Activated CD4-positive, alpha-beta T cell treated with anti-CD3 and anti-CD28 coated beads, Interleukin-2, amount 50 U/mL, for 4 hours (primary cell): ENCODE results near the gene MYMX.

Experiments
- DNase-seq, 2 experiments: peaks; one replicate each; pipeline ENCODE4 v3.0.0-alpha.2; 2020

MYMX gene

DNA sequence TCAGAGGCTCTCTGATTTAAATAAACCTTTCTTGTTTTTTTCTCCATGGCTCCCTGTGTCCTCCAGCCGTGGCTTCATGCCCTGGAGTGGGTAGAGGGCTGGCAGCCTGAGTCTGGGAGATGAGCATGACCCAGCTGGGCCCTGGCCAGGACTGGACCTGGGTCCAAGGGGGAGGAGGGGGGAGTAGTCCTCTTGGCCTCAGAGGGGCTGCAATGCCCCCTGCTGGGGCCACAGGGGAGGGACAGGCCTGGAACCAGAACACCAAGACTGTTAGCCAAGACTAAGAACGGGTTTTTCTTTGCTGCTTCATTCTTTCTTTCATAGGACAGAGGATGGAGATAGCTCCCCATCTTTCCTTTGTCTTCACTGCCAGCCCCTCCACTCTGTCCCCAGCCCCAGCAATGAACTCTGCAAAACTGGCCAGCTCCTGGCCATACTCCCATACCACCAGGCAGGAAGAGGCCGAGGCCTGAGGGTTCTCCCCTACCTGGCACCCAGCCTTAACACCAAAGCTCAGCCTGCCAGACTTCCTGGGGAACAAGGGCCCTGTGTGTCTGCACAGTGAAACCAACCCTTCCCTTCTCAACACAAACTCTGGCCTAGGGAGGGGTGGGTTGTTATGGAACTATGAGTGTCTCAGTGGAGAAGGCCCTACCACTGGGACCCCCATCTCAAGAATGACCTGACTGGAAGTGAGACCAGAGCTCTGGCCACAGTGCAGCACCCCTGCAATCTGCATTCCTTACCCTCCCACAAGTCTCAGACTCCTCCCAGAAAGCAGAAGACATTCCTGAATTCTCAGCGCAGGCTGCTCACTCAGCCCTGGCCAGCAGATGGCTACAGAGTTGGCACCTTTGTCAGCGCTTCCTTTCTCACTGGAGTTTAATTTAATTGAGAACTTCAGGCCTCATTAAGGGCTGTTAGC, 17.6 kb downstream of the MYMX start:
- no peak for DNase-seq

DNA sequence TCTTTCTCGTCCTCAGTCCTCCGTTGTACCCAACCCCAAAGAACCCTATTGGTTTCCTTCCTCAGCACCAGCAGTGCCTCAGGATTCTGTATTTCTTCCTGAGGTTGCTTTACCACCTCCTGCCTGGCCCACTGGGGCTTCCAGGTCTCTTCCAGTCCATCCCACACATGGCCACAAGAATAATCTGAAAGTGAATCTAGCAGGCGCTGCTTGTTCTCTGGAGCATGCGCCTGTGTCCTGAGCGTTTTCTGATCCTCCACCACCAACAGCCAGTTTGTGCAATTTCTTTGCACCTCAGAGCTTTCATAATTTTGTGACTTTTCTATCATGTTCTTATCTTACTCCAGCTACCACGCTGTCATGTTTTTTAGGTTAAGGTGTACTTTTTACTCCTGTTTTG, 18.5 kb downstream of the MYMX start:
- DNase-seq, result no peak

DNA sequence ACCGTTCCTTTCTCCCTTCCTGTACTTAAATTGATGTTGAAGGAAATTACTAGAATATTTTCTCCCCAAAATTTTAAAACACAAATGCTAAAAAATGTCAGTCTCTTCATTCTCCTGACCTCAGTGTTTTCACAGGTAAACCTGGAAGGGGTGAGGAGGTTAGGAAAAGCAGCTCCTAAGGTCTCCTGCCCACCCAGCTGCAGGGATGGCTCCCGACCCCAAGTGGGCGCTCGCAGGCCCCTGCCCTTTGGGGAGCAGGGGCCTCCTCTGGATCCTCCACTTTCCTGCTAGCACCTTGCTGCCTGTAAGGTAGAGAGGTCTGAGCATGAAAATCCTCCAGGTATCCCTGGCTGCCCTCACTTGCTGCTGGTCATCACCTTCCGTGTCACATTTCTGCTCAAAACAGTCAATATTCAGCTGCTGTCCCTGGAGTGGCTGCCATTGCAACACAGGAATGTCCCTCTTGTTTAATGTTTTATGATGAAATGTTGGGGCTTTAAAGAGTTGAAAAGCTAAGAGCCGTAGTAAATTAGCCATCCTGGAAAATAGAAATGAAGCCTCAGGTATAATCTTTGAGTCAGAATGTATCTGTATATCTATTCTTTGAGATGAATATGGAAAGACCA, 19.3 kb downstream of the MYMX start:
- DNase-seq, result no peak

DNA sequence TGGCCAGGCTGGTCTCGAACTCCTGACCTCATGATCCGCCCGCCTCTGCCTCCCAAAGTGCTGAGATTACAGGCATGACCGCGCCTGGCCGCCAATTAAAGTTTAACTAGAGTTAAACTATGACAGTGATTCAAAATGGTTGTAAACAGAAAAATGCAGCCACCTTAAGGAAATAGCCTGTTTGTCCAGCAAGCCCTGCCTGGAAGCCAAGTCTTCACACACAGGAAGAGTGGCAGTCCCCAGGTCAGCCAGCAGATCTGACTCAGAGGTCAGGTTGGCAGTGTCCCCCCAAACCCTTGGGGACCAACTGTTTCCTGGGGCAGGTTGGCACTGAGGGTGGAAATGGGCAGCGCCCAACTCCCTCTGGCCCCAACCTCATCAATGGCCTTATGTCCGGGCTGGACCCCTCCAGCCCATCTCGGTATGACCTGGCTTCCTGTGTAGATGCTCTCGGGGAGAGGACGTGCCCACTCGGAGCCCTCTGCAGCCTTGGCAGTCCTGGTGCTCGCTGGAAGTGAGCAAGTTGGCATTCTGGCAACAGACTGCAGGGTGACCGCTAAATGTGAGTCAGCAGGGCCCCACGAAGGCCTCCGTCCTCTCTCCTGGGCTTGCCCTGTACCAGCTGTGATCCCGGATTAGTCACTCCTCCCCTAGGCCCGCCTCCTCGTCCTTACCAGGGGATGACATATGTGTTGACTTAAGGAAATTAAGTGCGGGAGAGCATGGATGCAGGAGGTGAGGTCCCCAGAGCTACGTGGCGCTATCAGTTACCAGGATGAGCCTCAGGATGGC, 20.5 kb downstream of the MYMX start:
- DNase-seq, result peak; percentile 52 to 57

DNA sequence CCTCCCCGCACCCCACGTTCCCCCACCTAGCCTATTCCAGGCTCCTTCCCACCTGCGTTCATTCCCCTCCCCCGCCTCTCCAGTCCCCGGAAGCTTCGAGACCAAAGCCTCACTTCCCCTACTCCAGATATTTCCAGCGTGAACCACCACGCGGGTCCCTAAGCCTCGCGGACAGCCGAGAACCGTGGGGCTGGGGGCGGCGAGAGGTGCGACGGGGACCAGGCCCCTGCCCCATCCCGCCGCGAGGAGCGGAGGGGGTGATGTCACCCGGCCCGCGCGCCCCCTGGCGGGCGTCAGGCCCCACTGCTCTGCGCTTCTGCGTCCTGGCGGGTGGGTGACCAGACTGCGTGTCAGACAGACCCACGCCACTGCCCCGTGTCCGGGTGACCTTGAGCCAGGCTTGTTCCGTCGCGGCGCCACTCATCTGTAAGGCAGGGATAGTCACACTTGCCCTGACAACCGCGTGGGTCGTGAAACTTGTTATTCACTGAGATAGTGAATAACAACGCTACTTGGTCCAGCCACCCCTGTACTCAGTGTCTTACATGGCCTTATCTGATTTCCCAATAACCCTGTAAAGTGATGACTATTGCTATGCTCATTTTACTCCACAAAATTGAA, 21.2 kb downstream of the MYMX start:
- peak; percentile 64 to 68 for DNase-seq

DNA sequence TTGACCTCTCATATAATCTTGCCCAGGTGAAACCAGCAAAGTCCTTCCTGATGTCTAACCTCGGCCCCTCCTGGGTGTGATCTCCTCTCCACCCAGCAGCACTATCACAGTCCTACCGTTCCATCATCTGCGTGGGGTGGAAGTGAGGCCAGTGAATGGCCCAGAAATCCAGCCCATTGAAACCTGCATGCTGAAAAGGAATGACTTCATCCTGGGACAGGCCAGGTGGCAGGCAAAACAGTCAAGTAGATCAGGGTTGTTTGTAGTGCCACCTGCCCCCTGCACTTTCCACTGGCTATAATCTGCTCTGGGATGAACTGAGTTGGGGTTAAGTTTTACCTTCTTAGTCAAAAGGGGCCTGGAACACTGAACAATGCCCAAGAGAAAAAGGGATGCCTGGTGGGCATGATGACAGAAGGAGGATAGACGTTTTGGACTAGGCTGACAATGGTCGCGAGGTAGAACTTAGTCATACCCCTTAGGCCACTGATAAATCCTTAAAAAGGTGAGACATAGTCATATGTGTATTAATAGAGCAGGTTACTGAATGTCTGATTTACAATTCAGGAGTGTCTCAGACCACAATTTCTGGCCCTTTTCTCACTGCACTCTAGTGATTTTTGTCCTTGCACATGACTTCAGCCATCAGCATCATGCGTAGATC, 22.1 kb downstream of the MYMX start:
- DNase-seq, result no peak

DNA sequence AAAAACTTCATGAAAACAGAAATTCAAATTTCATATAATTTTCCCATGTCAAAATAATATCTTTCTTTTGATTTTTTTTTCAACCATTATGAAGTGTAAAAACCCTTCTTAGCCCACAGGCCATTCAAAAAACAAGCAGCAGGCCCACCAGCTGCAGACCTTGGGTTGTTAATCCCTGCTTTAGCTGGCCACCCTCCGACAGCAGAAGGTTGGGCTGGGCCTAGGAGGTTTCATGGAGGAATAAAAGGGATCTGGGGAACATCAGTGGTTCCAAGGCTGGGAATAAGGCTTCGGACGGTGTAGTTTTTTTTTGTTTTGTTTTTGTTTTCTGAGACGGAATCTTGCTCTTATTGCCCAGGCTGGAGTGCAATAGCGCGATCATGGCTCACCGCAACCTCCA, 26.6 kb downstream of the MYMX start:
- DNase-seq, result no peak

DNA sequence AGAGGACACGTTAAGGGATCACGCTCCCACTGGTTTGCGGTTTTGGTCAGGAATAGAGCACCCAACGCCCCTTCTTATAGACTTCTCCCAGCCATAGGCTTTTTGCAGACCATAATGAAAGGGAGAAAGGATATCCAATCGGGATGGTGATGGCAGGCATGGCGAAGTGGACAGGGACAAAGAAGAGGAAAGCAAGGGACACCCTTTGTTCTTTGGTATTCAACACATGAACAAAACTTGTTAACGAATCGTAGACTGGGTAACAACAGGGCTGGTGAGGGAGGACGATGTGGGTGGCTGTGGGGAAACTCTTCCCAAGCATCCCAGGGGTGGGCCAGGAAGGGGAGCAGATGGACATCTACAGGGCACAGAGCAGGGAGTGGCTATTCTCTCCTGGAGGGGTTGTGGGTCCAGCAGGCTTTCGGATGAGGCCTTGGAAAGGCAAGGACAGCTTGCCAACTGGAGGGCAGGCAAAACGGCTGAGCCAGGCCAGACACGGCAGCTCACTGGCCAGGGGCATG, 28.7 kb downstream of the MYMX start:
- no peak for DNase-seq

DNA sequence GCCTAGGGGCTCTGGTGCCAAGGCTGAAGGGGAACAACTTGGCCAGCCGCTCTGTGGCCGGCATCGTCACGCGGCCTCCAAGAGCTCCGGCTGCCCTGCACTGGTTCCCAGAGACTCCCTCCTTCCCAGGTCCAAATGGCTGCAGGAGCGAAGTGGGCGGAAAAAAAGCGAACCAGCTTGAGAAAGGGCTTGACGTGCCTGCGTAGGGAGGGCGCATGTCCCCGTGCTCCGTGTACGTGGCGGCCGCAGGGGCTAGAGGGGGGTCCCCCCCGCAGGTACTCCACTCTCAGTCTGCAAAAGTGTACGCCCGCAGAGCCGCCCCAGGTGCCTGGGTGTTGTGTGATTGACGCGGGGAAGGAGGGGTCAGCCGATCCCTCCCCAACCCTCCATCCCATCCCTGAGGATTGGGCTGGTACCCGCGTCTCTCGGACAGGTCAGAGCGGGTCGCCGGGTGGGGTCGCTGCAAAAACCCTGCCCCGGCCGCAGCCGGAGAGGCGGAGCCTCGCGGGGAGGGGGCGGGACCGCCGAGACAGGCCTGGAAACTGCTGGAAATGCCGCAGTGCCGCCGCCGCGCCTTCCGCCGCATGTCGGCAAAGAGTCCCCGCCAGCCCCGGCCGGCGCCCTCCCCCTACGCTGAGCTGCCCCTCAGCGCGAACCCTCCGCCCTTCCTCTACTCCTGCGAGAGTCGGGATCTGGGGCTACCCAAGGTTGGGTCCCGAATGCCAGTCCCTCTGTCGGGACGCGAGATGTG, 29.4 kb downstream of the MYMX start:
- DNase-seq, result peak; percentile 74 to 78

DNA sequence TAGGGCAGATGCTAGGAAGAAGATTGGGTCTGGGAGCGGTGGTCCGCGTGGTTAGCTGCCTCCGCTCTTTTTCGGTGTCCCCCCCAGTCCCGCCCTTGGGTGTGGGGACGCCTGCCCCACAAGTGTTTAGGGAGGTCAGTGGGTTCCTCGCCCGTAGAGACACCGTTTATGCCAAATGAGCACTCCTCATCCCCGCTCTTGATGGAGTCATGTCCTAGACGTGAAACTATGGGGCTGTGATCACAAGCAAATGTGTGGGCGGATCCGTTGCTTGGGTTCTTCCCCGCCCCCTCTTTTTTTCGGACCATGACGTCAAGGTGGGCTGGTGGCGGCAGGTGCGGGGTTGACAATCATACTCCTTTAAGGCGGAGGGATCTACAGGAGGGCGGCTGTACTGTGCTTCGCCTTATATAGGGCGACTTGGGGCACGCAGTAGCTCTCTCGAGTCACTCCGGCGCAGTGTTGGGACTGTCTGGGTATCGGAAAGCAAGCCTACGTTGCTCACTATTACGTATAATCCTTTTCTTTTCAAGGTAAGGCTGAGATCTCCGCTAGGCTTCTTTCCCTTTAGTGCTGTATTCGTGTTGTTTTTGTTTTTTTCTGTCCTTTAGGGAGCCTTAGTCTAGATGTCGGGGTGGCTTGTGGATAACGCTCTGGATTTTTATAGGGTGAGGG, 30.1 kb downstream of the MYMX start, which contains the start of gene HSP90AB1:
Gene HSP90AB1 (plus strand): TSS at position 439 of the 675 bp plus-strand sequence. CDS start 1,529 bp downstream, outside the sequence.
- DNase-seq, result peak; percentile 98

DNA sequence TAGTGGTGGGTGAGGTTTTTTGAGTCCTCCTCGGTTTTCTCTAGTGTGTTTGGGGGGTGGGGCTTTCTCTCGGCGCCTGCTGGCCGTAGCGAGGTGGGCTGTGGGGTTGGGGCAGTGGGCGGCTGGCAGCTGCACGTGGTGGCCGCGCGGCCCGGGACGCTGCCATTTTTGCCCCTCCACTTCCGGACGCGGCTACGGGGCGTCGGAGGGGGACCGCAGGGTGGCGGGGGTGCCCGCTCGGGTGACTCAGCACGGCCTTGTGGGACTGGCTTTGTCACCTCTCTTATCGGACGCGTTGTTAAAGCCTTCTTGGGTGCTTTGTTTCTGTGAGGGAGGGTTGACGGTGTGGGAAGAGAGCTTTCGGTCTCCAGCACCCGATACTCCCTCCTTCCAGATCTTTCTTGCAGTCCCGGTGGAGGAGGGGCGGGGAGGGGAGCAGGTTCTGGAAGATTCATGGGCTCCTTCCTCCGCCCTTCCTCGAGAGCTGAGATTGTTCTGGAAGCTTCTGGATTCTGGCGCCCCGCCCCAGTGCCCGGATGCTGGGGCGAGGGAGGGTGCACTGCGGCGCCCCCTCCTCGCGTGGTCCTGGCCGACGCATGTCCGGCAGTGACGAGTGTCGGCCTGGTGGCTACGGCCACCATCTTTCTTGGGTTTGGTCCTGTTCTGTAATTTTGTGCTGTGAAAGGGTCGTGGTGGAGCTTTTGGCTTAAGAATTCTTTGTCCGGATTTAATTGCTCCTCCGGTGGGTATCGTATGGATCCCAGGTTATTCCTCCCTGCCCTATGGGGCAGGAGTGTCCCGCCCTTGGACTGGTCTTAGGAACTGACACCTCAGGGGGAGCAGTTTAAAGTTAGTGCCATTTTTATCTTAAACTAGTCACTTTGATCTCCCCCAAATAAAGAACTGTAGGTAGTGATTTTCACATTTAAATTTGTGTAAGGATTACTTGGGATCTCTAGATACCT, 30.9 kb downstream of the MYMX start:
- peak; percentile 89 to 91 for DNase-seq

DNA sequence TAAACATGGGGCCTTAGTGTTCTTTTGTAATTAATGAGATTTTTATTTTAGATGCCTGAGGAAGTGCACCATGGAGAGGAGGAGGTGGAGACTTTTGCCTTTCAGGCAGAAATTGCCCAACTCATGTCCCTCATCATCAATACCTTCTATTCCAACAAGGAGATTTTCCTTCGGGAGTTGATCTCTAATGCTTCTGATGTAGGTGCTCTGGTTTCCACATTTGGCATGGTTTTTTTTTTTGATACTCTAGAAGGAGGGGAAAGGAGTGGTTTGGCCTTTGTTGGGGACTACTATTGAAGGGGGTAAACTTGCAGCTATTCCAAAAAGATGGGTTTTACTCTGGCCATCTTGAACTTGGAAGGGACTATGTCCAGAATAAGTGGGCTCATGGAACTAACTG, 31.9 kb downstream of the MYMX start:
- DNase-seq, result no peak

DNA sequence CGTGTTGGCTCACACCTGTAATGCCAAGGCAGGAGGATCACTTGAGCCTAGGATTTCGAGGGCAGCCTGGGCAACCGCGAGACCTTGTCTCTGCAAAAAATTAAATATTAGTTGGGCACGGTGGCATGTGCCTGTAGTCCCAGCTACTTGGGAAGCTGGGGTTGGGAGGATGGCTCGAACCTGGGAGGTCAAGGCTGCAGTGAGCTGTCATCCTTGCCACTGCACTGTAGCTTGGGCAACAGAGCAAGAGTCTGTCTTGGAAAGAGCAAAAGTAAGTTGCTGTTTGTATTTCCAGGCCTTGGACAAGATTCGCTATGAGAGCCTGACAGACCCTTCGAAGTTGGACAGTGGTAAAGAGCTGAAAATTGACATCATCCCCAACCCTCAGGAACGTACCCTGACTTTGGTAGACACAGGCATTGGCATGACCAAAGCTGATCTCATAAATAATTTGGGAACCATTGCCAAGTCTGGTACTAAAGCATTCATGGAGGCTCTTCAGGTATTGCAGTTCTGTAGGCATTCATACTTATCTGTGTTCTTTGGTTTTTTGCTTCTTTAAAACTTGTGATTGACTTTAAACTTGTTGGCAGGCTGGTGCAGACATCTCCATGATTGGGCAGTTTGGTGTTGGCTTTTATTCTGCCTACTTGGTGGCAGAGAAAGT, 32.5 kb downstream of the MYMX start:
- DNase-seq, result no peak

DNA sequence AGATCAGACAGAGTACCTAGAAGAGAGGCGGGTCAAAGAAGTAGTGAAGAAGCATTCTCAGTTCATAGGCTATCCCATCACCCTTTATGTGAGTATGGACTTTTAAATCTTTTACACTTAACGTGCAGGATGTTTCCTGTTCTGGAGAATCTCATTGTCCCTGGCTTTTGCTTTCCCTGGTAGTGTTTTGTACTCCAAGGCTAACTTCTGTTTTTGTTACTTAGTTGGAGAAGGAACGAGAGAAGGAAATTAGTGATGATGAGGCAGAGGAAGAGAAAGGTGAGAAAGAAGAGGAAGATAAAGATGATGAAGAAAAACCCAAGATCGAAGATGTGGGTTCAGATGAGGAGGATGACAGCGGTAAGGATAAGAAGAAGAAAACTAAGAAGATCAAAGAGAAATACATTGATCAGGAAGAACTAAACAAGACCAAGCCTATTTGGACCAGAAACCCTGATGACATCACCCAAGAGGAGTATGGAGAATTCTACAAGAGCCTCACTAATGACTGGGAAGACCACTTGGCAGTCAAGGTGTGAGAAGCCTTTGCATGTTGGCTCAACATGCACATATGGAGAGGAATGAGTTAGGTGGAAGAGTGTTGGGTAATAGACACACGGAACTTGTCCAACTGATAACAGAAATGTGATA, 33.5 kb downstream of the MYMX start:
- DNase-seq, result no peak

DNA sequence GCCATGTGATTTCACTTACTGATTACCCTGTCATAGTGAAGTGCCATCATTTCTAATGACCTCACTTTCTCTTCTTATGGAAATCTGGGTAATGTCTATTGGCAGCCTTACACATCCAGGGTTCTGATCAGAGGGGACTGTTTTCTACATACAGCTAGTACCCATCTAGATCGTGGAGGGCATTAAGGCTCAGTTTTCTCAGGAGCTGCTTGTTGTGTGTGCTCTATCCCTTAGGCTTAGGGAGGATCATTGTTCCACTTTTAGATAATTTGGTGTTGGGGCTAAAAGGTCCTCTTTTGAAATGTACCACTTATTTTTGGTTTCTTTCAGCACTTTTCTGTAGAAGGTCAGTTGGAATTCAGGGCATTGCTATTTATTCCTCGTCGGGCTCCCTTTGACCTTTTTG, 34.0 kb downstream of the MYMX start:
- no peak for DNase-seq

DNA sequence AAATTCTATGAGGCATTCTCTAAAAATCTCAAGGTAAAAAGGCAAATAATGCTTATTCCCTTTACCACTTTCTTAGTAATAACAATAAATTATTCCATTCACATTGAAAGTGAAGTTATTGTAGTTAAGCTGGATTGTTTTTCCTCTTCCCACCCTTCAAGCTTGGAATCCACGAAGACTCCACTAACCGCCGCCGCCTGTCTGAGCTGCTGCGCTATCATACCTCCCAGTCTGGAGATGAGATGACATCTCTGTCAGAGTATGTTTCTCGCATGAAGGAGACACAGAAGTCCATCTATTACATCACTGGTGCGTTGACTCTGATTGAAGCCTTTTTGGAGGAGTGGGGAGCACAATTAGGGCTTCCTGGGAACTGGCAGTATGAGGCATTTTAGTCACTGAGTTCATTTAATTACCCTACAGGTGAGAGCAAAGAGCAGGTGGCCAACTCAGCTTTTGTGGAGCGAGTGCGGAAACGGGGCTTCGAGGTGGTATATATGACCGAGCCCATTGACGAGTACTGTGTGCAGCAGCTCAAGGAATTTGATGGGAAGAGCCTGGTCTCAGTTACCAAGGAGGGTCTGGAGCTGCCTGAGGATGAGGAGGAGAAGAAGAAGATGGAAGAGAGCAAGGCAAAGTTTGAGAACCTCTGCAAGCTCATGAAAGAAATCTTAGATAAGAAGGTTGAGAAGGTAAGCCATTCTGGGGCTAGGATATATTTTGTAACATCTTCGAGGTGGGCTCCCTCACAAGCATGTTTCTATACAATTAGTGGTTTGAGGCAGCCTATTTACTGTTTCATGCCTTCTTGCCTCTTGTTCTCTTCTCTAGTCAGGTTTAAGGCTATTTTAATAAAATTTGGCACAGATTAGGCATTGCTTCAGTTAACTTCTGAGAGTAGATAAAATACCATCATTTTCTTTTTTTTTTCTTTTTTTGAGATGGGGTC, 35.1 kb downstream of the MYMX start:
- no peak for DNase-seq
